Activated naive CD4-positive, alpha-beta T cell treated with anti-CD3 and anti-CD28 coated beads for 36 hours (primary cell): ENCODE data around the gene PLSCR3. TPM values are rescaled to one million over a fixed set of nuclear protein-coding genes. Genes with fewer than 3 reads are reported as not detected.
A peak's percentile ranks its signal among the peaks of the same experiment; 100 is the strongest.

Experiments
- CTCF ChIA-PET: fragments of 350-600 bp; sonication (Branson Sonifier 250); formaldehyde crosslinking; loops from one replicate; lab custom pipeline; 2021; ENCODE audit warnings: antibody characterized with exemption; lab: Charles Lee
- DNase-seq: peaks from one replicate; pipeline ENCODE4 v3.0.0-alpha.2; 2020
- H3K27ac Mint-ChIP-seq: one replicate; pipeline ENCODE4 v1.8.0; 2021; ENCODE audit warnings: mild to moderate bottlenecking, mixed read lengths
- H3K27me3 Mint-ChIP-seq: one replicate; pipeline ENCODE4 v1.8.0; 2021; ENCODE audit warnings: low read depth, mixed read lengths
- H3K36me3 Mint-ChIP-seq: one replicate; pipeline ENCODE4 v1.8.0; 2021; ENCODE audit warnings: low read depth, mixed read lengths
- H3K4me1 Mint-ChIP-seq: one replicate; pipeline ENCODE4 v1.8.0; 2021; ENCODE audit warnings: low read depth, mixed read lengths
- H3K4me3 Mint-ChIP-seq: one replicate; pipeline ENCODE4 v1.8.0; 2021; ENCODE audit warnings: mild to moderate bottlenecking, moderate library complexity, mixed read lengths
- H3K9me3 Mint-ChIP-seq: one replicate; pipeline ENCODE4 v1.8.0; 2021; ENCODE audit warnings: mixed read lengths
- intact Hi-C: fragments of 100-400 bp; cut with micrococcal nuclease; formaldehyde crosslinking; loops from one replicate; pipeline ENCODE4 v1.15.1; 2023
- total RNA-seq, 2 experiments: library from RNA; stranded (reverse); gene quantifications; one replicate each; pipeline ENCODE4 v1.2.3, GENCODE V29; 2021

PLSCR3 gene
- total RNA-seq, 2 experiments from 2014 or later: 58.6 to 59.4 TPM

- H3K36me3 Mint-ChIP-seq: peaks cover 4% of the 10 kb centered on the region
Observed at GRCh38 chr17:7403727-7403976, 9.3 kb upstream of the PLSCR3 start.

GRCh38 chr17:7403043-7403726, 8.9 kb upstream of the PLSCR3 start:
- intact Hi-C loops: loop anchor here (5.0 kb wide), 2 partner anchors 51 to 186 kb away; partner anchors contain the start of genes ACADVL, DLG4 and KCTD11
- peaks cover 4% of the 10 kb centered on the region for H3K36me3 Mint-ChIP-seq
- H3K4me3 Mint-ChIP-seq: peak overlapping the region; percentile 93
- no peak for DNase-seq
- peak overlapping the region; percentile 43 for H3K27ac Mint-ChIP-seq
- peaks cover 19% of the 10 kb centered on the region for H3K4me1 Mint-ChIP-seq
- peaks cover 2% of the 10 kb centered on the region for H3K27me3 Mint-ChIP-seq
- CTCF ChIA-PET: interaction anchor here (1.0 to 1.9 kb wide), 4 partner anchors 11 to 47 kb away, joined by 3 to 8 read pairs (median 4); no protein-coding TSS in a partner anchor
- no peaks in the 10 kb centered on the region for H3K9me3 Mint-ChIP-seq

More at GRCh38 chr17:7403727-7403976, 9.3 kb upstream of the PLSCR3 start:
- CTCF ChIA-PET: interaction anchor here (0.6 to 1.9 kb wide), 4 partner anchors 17 to 98 kb away, joined by 3 to 8 read pairs (median 4); no protein-coding TSS in a partner anchor
- intact Hi-C loops: loop anchor here (5.0 kb wide), 2 partner anchors 51 to 186 kb away; partner anchors contain the start of genes ACADVL, DLG4 and KCTD11
- peak overlapping the region; percentile 93 for H3K27ac Mint-ChIP-seq
- H3K9me3 Mint-ChIP-seq: no peaks in the 10 kb centered on the region
- no peak for DNase-seq
- peaks cover 19% of the 10 kb centered on the region for H3K4me1 Mint-ChIP-seq
- H3K4me3 Mint-ChIP-seq: peak overlapping the region; percentile 93
- peaks cover 2% of the 10 kb centered on the region for H3K27me3 Mint-ChIP-seq

- Mint-ChIP-seq H3K4me3 (no peak overlapping the region), H3K4me1 (peaks cover 11% of the 10 kb centered on the region), H3K36me3 (peaks cover 4% of the 10 kb centered on the region), H3K9me3 (no peaks in the 10 kb centered on the region), H3K27me3 (no peaks in the 10 kb centered on the region), H3K27ac (no peak overlapping the region)
- DNase-seq: no peak
- CTCF ChIA-PET: no interaction called here
- intact Hi-C loops: no loop called here
Observed at GRCh38 chr17:7398612-7399011, 4.3 kb upstream of the PLSCR3 start.

- Mint-ChIP-seq H3K4me1 (peaks cover 21% of the 10 kb centered on the region), H3K9me3 (no peaks in the 10 kb centered on the region), H3K36me3 (peaks cover 4% of the 10 kb centered on the region), H3K27me3 (no peaks in the 10 kb centered on the region), H3K27ac (no peak overlapping the region), H3K4me3 (no peak overlapping the region)
- CTCF ChIA-PET: interaction anchor here (0.6 kb wide), 1 partner anchor 188 kb away, joined by 3 read pairs; no protein-coding TSS in a partner anchor
- intact Hi-C loops: no loop called here
- no peak for DNase-seq
Observed at GRCh38 chr17:7396147-7396546, 1.8 kb upstream of the PLSCR3 start.

GRCh38 chr17:7393613-7394451, 493 bp downstream of the PLSCR3 start:
- Mint-ChIP-seq H3K27ac (peak overlapping the region; percentile 82), H3K4me3 (peak overlapping the region; percentile 95), H3K27me3 (no peaks in the 10 kb centered on the region), H3K36me3 (peaks cover 4% of the 10 kb centered on the region), H3K9me3 (no peaks in the 10 kb centered on the region), H3K4me1 (peaks cover 30% of the 10 kb centered on the region)
- CTCF ChIA-PET: interaction anchor here (0.6 to 1.0 kb wide), 3 partner anchors 9 to 38 kb away, joined by 3 to 4 read pairs (median 3); no protein-coding TSS in a partner anchor
- intact Hi-C loops: loop anchor here (1.0 to 5.0 kb wide), 4 partner anchors 10 to 167 kb away; partner anchors contain the start of genes SENP3, TMEM256 and TMEM95
- peak; percentile 53 for DNase-seq

GRCh38 chr17:7392696-7393612, 1.4 kb downstream of the PLSCR3 start:
- DNase-seq: no peak
- H3K4me3 Mint-ChIP-seq: peak overlapping the region; percentile 95
- no peaks in the 10 kb centered on the region for H3K27me3 Mint-ChIP-seq
- H3K9me3 Mint-ChIP-seq: no peaks in the 10 kb centered on the region
- intact Hi-C loops: loop anchor here (5.0 kb wide), 1 partner anchor 36 kb away; the partner anchor contains the start of gene TMEM95
- H3K27ac Mint-ChIP-seq: no peak overlapping the region
- peaks cover 30% of the 10 kb centered on the region for H3K4me1 Mint-ChIP-seq
- H3K36me3 Mint-ChIP-seq: peaks cover 4% of the 10 kb centered on the region
- CTCF ChIA-PET: interaction anchor here (0.6 to 1.0 kb wide), 5 partner anchors 8 to 51 kb away, joined by 3 to 4 read pairs (median 4); no protein-coding TSS in a partner anchor

- Mint-ChIP-seq H3K27me3 (no peaks in the 10 kb centered on the region), H3K9me3 (no peaks in the 10 kb centered on the region), H3K4me3 (no peak overlapping the region), H3K27ac (no peak overlapping the region), H3K36me3 (peaks cover 4% of the 10 kb centered on the region), H3K4me1 (peaks cover 30% of the 10 kb centered on the region)
- intact Hi-C loops: loop anchor here (5.0 kb wide), 1 partner anchor 34 kb away; the partner anchor contains the start of gene TMEM95
- no peak for DNase-seq
- CTCF ChIA-PET: no interaction called here
Observed at GRCh38 chr17:7391307-7391706, 3.0 kb downstream of the PLSCR3 start.

- no peaks in the 10 kb centered on the region for H3K9me3 Mint-ChIP-seq
- no peak overlapping the region for H3K4me3 Mint-ChIP-seq
- H3K27ac Mint-ChIP-seq: no peak overlapping the region
- DNase-seq: no peak
- CTCF ChIA-PET: interaction anchor here (0.6 to 1.2 kb wide), 3 partner anchors 35 to 167 kb away, joined by 3 to 5 read pairs (median 3); no protein-coding TSS in a partner anchor
- peaks cover 4% of the 10 kb centered on the region for H3K36me3 Mint-ChIP-seq
- H3K27me3 Mint-ChIP-seq: no peaks in the 10 kb centered on the region
- peaks cover 30% of the 10 kb centered on the region for H3K4me1 Mint-ChIP-seq
- intact Hi-C loops: loop anchor here (5.0 kb wide), 1 partner anchor 33 kb away; the partner anchor contains the start of gene TMEM95
Observed at GRCh38 chr17:7389924-7390910, 4.1 kb downstream of the PLSCR3 start.

- intact Hi-C loops: no loop called here
- Mint-ChIP-seq H3K9me3 (no peaks in the 10 kb centered on the region), H3K27me3 (no peaks in the 10 kb centered on the region), H3K36me3 (peaks cover 4% of the 10 kb centered on the region), H3K4me3 (no peak overlapping the region), H3K4me1 (peaks cover 29% of the 10 kb centered on the region), H3K27ac (no peak overlapping the region)
- CTCF ChIA-PET: interaction anchor here (0.7 to 1.3 kb wide), 3 partner anchors 33 to 172 kb away, joined by 3 to 5 read pairs (median 5); no protein-coding TSS in a partner anchor
- no peak for DNase-seq
Observed at GRCh38 chr17:7388856-7389255, 5.5 kb downstream of the PLSCR3 start.

GRCh38 chr17:7384489-7385081, 9.7 kb downstream of the PLSCR3 start:
- peaks cover 23% of the 10 kb centered on the region for H3K27me3 Mint-ChIP-seq
- peak overlapping the region; percentile 65 for H3K27ac Mint-ChIP-seq
- intact Hi-C loops: loop anchor here (1.0 kb wide), 2 partner anchors 10 to 51 kb away; partner anchors contain the start of genes PLSCR3 and TMEM102
- CTCF ChIA-PET: interaction anchor here (0.7 to 2.4 kb wide), 3 partner anchors 9 to 299 kb away, joined by 3 to 6 read pairs (median 3); no protein-coding TSS in a partner anchor
- H3K9me3 Mint-ChIP-seq: no peaks in the 10 kb centered on the region
- H3K4me3 Mint-ChIP-seq: peak overlapping the region; percentile 70
- DNase-seq: no peak
- peaks cover 4% of the 10 kb centered on the region for H3K4me1 Mint-ChIP-seq
- no peaks in the 10 kb centered on the region for H3K36me3 Mint-ChIP-seq
